Esophagus squamous epithelium (tissue), 4 donors: ENCODE data around the gene JDP2.

Experiments used
- POLR2A ChIP-seq, 4 donors: fragments of 450-650 bp; IDR thresholded peaks; one replicate each; pipeline ENCODE4 v1.6.1; 2017; ENCODE audit warnings: antibody characterized with exemption in 4 of 4, mild to moderate bottlenecking in 4 of 4, moderate library complexity in 3 of 4
- TF ChIP-seq, protein P1 (sequence below), 6 experiments: fragments of 450-650 bp in 4 of 6; fragments of 200-600 bp in 2 of 6; sonication (generic) in 2 of 6; IDR thresholded peaks; one replicate each; pipeline ENCODE4 v1.5.1; 2016 to 2019; ENCODE audit warnings: antibody characterized with exemption in 6 of 6, mild to moderate bottlenecking in 4 of 6, moderate library complexity in 4 of 6

DNA sequence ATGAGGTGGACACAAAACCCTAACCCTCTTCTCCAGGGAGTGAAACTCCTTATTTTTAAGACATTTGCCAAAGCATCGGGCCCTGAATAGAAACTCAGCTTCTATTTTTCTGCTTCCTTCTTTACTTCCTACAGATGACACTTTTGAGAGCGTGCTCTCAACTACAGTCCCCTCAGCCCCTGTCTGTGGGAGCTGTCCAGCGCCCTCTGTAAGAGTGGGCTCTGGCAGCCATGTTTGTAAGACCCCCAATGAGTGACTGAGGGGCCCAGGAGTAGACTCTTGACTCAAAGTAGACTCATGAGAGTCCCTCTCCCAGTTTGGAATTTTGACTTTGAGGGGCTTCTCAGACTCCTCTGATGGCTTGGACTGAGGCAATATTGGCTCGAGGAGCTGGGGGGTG lies 68.9 kb downstream of the JDP2 start:
- TF ChIP-seq, protein P1, sequence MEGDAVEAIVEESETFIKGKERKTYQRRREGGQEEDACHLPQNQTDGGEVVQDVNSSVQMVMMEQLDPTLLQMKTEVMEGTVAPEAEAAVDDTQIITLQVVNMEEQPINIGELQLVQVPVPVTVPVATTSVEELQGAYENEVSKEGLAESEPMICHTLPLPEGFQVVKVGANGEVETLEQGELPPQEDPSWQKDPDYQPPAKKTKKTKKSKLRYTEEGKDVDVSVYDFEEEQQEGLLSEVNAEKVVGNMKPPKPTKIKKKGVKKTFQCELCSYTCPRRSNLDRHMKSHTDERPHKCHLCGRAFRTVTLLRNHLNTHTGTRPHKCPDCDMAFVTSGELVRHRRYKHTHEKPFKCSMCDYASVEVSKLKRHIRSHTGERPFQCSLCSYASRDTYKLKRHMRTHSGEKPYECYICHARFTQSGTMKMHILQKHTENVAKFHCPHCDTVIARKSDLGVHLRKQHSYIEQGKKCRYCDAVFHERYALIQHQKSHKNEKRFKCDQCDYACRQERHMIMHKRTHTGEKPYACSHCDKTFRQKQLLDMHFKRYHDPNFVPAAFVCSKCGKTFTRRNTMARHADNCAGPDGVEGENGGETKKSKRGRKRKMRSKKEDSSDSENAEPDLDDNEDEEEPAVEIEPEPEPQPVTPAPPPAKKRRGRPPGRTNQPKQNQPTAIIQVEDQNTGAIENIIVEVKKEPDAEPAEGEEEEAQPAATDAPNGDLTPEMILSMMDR (IDR thresholded peaks at IDR 0.05) = no peak
- no peak for TF ChIP-seq POLR2A (IDR thresholded peaks at IDR 0.05)
